Fibroblast of villous mesenchyme (primary cell): ENCODE results near the gene EYA4. TPM values are rescaled to one million over a fixed set of nuclear protein-coding genes. Genes with fewer than 3 reads are reported as not detected.

Experiments
- DNase-seq: peaks from one replicate; pipeline ENCODE4 v3.0.0-alpha.2; 2010; ENCODE audit warnings: low read depth
- H3K4me3 ChIP-seq: 2 replicates; pipeline ENCODE4 v1.5.1; 2011; ENCODE audit warnings: low read depth, mild to moderate bottlenecking, low read length
- total RNA-seq: library from RNA; depleted of rRNA; stranded (reverse); fragments of >200 nt; gene quantifications from 2 replicates; pipeline ENCODE4 v1.2.3, GENCODE V29; 2012
- TF ChIP-seq, protein P1 (sequence below): IDR thresholded peaks from 2 replicates; pipeline ENCODE4 v1.5.1; 2012; ENCODE audit warnings: low read depth, mild to moderate bottlenecking, low read length; ENCODE audit not compliant: insufficient read depth

EYA4 gene
- total RNA-seq, 1 donor, result under 0.01 TPM

DNA sequence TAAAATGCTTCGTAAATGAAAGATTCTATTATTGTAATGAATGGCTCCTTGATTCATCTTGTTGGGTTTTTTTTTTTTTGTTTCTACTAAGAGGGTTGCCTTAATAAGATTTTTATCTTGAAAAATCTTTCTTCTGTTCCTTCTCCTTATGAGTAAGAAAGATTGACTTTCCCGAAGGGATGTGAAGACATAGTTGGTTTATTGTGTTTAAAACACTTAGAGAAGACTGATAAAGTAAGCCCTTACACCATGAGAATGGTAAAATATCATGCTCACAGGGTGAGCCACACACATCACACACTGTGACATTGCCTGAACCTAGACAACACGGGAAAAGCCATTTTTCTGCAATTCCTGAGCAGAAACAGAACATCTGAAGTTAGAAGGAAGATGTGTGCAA is 330.5 kb downstream of the EYA4 start:
- TF ChIP-seq, protein P1, sequence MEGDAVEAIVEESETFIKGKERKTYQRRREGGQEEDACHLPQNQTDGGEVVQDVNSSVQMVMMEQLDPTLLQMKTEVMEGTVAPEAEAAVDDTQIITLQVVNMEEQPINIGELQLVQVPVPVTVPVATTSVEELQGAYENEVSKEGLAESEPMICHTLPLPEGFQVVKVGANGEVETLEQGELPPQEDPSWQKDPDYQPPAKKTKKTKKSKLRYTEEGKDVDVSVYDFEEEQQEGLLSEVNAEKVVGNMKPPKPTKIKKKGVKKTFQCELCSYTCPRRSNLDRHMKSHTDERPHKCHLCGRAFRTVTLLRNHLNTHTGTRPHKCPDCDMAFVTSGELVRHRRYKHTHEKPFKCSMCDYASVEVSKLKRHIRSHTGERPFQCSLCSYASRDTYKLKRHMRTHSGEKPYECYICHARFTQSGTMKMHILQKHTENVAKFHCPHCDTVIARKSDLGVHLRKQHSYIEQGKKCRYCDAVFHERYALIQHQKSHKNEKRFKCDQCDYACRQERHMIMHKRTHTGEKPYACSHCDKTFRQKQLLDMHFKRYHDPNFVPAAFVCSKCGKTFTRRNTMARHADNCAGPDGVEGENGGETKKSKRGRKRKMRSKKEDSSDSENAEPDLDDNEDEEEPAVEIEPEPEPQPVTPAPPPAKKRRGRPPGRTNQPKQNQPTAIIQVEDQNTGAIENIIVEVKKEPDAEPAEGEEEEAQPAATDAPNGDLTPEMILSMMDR, result no peak
- no peak overlapping the region for H3K4me3 ChIP-seq
- DNase-seq, result no peak

DNA sequence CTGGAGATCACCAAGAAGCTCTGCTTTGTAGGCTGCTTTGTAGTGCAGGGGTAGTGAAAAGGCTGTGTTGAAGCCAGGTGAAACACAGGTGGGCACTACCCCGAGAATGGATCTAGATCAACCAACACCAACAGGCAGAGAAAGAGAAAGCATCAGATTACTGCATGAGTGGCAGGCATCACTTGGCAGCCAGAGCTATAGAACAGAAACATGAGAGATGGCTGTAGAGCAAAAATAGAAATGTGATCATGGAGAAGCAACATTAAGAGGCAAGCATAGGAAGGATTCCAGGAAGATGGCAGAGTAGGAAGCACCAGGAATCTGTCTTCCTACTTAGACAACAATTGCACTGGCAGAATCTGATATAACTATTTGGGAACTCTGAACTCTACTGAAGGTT is 336.7 kb downstream of the EYA4 start:
- TF ChIP-seq, protein P1, result no peak

More for the DNA sequence above, 336.7 kb downstream of the EYA4 start:
- H3K4me3 ChIP-seq, result no peak overlapping the region
- DNase-seq, result no peak
